ENCODE measurements around the gene RPP14. TPM values are rescaled to one million over a fixed set of nuclear protein-coding genes. Genes with fewer than 3 reads are reported as not detected.

The RPP14 gene
- total RNA-seq, 1 donor from 2014 or later: 17.7 TPM

DNA sequence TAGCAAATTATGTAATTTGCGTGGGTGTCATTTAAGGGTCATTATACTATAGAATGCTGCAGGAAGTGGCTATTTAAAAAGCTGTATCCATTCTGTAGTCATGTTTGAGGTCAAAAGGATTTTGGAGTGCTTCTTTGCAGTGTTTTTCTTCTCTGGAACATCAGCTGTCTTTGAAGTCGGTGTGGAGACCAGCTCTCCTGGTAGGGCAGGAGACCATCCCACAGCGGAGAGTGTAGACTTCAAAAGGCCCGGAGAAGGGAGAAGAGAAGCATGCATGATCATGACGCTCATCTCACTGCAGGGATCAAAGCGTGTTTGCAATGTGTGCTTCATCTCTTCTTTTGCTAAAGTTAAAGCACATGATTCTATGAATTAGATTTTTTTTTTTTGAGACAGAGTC, 46.6 kb downstream of the RPP14 start:
- ATAC-seq (ENCODE audit: low read depth) (no peak), DNase-seq (no peak)
- Mint-ChIP-seq H3K36me3 (ENCODE audit: low read depth) (peaks cover 14% of the 10 kb centered on the region), H3K4me3 (peak overlapping the region; percentile 92), H3K27ac (peak overlapping the region; percentile 100), H3K4me1 (peaks cover 98% of the 10 kb centered on the region), H3K9me3 (no peaks in the 10 kb centered on the region), H3K27me3 (no peaks in the 10 kb centered on the region)
- ChIA-PET CTCF (interaction anchor here (0.6 to 6.9 kb wide), 6 partner anchors 16 to 69 kb away, joined by 3 to 125 read pairs (median 4); partner anchors contain the start of gene PXK), POLR2A (interaction anchor here (1.1 to 11.3 kb wide), 4 partner anchors 13 to 49 kb away, joined by 3 to 565 read pairs (median 6); partner anchors contain the start of gene PXK)
- TF ChIP-seq, protein P1, sequence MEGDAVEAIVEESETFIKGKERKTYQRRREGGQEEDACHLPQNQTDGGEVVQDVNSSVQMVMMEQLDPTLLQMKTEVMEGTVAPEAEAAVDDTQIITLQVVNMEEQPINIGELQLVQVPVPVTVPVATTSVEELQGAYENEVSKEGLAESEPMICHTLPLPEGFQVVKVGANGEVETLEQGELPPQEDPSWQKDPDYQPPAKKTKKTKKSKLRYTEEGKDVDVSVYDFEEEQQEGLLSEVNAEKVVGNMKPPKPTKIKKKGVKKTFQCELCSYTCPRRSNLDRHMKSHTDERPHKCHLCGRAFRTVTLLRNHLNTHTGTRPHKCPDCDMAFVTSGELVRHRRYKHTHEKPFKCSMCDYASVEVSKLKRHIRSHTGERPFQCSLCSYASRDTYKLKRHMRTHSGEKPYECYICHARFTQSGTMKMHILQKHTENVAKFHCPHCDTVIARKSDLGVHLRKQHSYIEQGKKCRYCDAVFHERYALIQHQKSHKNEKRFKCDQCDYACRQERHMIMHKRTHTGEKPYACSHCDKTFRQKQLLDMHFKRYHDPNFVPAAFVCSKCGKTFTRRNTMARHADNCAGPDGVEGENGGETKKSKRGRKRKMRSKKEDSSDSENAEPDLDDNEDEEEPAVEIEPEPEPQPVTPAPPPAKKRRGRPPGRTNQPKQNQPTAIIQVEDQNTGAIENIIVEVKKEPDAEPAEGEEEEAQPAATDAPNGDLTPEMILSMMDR (IDR thresholded peaks at IDR 0.05): no peak
- intact Hi-C loops (cut with micrococcal nuclease): no loop called here

DNA sequence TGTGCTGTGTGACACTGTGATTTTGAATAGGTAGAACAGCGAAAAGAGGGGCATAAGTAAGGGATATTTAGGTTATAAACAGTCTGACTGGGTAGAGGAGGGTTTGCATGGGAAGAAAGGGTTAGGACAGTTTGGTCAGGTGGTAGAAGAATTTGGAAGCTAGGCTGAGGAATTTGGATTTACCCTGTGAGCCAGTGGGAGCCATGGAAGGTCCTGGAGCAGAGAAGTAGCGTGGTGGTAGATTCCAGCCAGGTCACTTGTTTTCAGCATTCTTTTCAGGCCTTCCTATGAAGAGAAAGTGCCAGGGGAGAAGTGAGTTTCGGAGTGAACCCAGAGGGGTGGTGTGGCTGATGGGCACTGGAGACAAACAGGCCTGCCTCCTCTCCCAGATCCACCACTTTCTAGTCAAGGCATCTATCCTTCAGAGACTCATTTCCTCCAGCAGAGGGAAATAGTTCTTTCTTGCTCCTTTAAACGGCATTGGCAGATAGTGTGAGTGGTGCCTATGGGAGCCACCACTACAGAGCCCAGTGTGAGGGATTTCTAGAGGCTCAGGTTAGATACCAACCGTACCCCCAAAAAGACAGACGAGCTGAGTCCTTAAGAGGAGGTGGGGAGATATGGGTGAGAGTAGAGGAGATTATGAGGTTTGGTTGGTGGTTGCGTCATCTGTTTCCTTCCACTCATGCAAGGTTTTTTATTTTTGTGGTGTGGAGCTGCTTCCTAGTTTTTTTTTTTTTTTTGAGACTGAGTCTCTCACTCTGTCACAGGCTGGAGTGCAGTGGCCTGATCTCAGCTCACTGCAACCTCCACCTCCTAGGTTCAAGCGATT, 47.9 kb downstream of the RPP14 start:
- no peaks in the 10 kb centered on the region for H3K9me3 Mint-ChIP-seq
- peak overlapping the region; percentile 92 for H3K4me3 Mint-ChIP-seq
- DNase-seq: no peak
- peaks cover 11% of the 10 kb centered on the region for H3K36me3 Mint-ChIP-seq (ENCODE audit: low read depth)
- no peaks in the 10 kb centered on the region for H3K27me3 Mint-ChIP-seq
- peak; percentile 15 for ATAC-seq (ENCODE audit: low read depth)
- ChIA-PET POLR2A (interaction anchor here (0.5 to 11.3 kb wide), 12 partner anchors 8 to 1490 kb away, joined by 3 to 565 read pairs (median 4); partner anchors contain the start of genes PDHB and PXK), CTCF (interaction anchor here (0.8 to 4.8 kb wide), 6 partner anchors 13 to 66 kb away, joined by 3 to 22 read pairs (median 5); partner anchors contain the start of genes HTD2 and RPP14)
- intact Hi-C loops (cut with micrococcal nuclease): loop anchor here (2.0 kb wide), 1 partner anchor 61 kb away; no protein-coding TSS in a partner anchor
- H3K27ac Mint-ChIP-seq: peak overlapping the region; percentile 100
- TF ChIP-seq, protein P1 (IDR thresholded peaks at IDR 0.05): no peak
- H3K4me1 Mint-ChIP-seq: peaks cover 98% of the 10 kb centered on the region

DNA sequence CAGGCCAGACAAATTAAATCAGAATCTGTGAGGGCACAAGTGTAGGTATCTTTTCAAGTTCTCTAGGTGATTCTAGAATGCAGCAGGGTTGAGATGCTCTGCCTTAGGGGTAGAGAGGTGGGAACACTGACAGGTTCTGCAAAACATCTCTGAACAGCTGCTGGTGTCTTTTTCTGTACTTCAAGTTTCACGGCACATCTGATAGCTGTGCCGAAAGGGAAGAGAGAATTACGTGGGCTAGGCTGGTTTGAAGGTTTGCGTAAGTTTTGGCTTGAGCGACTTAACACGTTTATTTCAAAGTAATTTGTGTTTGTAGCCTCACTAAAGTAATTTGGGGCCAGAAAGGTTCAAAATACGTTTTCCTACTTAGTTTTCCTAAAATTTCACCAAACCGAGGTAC, 49.1 kb downstream of the RPP14 start:
- Mint-ChIP-seq H3K36me3 (ENCODE audit: low read depth) (peaks cover 9% of the 10 kb centered on the region), H3K27me3 (no peaks in the 10 kb centered on the region), H3K27ac (peak overlapping the region; percentile 100), H3K9me3 (no peaks in the 10 kb centered on the region), H3K4me3 (peak overlapping the region; percentile 73), H3K4me1 (peaks cover 90% of the 10 kb centered on the region)
- ChIA-PET POLR2A (interaction anchor here (0.7 to 11.3 kb wide), 12 partner anchors 9 to 1119 kb away, joined by 3 to 565 read pairs (median 4); partner anchors contain the start of gene PXK), CTCF (interaction anchor here (1.6 to 4.8 kb wide), 6 partner anchors 16 to 60 kb away, joined by 7 to 22 read pairs (median 10); partner anchors contain the start of genes HTD2 and RPP14)
- intact Hi-C loops (cut with micrococcal nuclease): loop anchor here (1.0 to 5.0 kb wide), 4 partner anchors 20 to 158 kb away; no protein-coding TSS in a partner anchor
- ATAC-seq (ENCODE audit: low read depth) (peak; percentile 54), DNase-seq (no peak)
- TF ChIP-seq, protein P1 (IDR thresholded peaks at IDR 0.05): no peak

DNA sequence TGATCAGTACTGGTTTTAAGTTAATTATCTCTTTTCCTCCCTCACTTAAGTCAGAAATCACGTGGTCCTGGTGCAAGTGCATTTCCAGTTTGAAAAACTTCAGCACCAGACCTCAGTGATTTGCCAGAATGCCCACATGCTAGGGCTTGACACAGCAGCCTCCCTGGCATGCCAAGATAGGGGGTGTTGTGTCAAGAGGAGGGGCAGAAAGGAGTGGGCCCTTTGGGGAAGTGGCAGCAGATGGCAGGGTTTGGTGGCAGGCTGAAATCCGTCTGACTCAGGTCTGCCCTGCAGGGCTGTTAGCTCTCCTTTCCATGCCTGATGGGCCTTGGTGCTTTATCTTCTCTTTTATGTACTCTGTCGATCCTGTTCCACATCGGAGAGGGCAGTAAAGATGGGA, 50.0 kb downstream of the RPP14 start:
- Mint-ChIP-seq H3K36me3 (ENCODE audit: low read depth) (peaks cover 9% of the 10 kb centered on the region), H3K27me3 (no peaks in the 10 kb centered on the region), H3K4me3 (peak overlapping the region; percentile 73), H3K9me3 (no peaks in the 10 kb centered on the region), H3K4me1 (peaks cover 85% of the 10 kb centered on the region), H3K27ac (peak overlapping the region; percentile 100)
- TF ChIP-seq, protein P1 (IDR thresholded peaks at IDR 0.05): no peak
- DNase-seq (peak; percentile 45), ATAC-seq (ENCODE audit: low read depth) (peak; percentile 65)
- CTCF ChIA-PET: interaction anchor here (0.8 to 4.8 kb wide), 9 partner anchors 10 to 60 kb away, joined by 3 to 22 read pairs (median 7); partner anchors contain the start of genes HTD2 and RPP14
- intact Hi-C loops (cut with micrococcal nuclease): loop anchor here (1.0 to 5.0 kb wide), 5 partner anchors 8 to 159 kb away; no protein-coding TSS in a partner anchor
- POLR2A ChIA-PET: interaction anchor here (0.7 to 11.3 kb wide), 9 partner anchors 10 to 159 kb away, joined by 3 to 565 read pairs (median 6); partner anchors contain the start of gene PXK

Measured in activated B cell treated with CpG ODN at 0.5 μM for 24 hours (primary cell).